IPS-NIHi11 (cell line): ENCODE results near the gene ADARB1.
"Not testable (repeated sequence)": the region's sequence is repeated elsewhere in the genome, so short reads cannot be mapped to it uniquely, and the experiment has no call there.

Source experiments
- DNase-seq: peaks from one replicate; pipeline ENCODE4 v3.0.0; 2012; ENCODE audit warnings: mixed read lengths, low spot score

ADARB1 gene

DNA sequence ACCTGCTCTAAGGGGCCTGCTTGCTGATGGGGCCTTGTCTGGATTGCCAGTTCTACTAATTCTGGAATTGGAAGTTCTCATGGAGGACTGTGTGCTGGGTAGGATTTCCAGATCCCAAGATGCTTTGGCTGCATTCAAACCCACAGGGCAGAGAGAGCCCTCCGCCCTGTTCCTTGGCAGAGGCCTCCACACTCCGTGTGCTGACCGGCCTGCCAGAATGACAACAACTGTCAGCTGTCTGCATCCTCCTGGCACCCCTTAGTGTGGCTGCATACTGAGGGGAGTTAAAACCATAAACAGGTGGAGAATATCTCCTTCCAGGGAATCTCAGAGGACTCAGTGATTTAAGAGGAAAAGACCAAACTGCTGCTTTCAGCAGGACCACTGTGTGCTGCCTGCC is 60.7 kb downstream of the ADARB1 start:
- DNase-seq: no peak

- DNase-seq: no peak
Measured at GRCh38 chr21:45135868-45136267, 61.5 kb downstream of the ADARB1 start.

GRCh38 chr21:45136500-45136899 is 62.1 kb downstream of the ADARB1 start:
- DNase-seq: no peak

- DNase-seq: peak; percentile 85
Measured at GRCh38 chr21:45136927-45137611, 62.7 kb downstream of the ADARB1 start.

DNA sequence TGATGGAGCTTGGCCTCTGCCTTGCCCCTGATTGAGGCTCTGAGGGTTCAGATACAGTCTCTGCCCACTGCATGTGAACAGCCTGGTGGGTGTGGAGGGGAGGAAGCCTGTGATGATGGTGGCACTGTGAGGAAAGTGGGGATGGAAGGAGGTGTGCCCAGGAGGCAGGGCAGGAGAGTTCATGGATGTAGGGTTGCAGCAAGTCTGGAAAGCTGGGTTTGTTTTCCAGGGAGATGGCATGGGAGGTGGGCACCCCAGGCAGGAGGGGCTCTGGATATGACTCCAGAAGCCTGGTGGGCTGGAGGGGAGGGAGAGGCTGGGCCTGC is 63.2 kb downstream of the ADARB1 start:
- no peak for DNase-seq

- peak; percentile 84 for DNase-seq
Measured at GRCh38 chr21:45138199-45139002, 64.0 kb downstream of the ADARB1 start.

- DNase-seq: not testable (repeated sequence)
Measured at GRCh38 chr21:45139003-45139360, 64.6 kb downstream of the ADARB1 start.

- DNase-seq: no peak
Measured at GRCh38 chr21:45139473-45139872, 65.1 kb downstream of the ADARB1 start.

- DNase-seq: peak; percentile 85
Measured at GRCh38 chr21:45140346-45140940, 66.1 kb downstream of the ADARB1 start.

GRCh38 chr21:45140944-45141343 is 66.6 kb downstream of the ADARB1 start:
- DNase-seq: not testable (repeated sequence)

DNA sequence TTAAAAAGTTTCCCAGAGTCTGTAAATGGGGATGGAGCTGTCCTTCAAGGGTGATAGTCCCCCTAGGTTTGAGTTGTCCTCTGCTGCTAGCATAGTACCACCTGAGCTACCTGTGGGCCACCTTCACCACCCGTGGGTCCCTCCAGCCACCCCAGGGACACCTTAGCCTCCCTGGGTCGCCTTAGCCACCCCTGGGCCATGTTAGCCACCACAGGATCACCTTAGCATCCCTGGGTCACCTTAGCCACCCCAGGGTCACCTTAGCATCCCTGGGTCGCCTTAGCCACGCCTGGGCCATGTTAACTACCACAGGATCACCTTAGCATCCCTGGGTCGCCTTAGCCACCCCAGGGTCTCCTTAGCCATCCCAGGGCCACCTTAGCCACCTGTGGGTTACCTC is 67.1 kb downstream of the ADARB1 start:
- DNase-seq: no peak

DNA sequence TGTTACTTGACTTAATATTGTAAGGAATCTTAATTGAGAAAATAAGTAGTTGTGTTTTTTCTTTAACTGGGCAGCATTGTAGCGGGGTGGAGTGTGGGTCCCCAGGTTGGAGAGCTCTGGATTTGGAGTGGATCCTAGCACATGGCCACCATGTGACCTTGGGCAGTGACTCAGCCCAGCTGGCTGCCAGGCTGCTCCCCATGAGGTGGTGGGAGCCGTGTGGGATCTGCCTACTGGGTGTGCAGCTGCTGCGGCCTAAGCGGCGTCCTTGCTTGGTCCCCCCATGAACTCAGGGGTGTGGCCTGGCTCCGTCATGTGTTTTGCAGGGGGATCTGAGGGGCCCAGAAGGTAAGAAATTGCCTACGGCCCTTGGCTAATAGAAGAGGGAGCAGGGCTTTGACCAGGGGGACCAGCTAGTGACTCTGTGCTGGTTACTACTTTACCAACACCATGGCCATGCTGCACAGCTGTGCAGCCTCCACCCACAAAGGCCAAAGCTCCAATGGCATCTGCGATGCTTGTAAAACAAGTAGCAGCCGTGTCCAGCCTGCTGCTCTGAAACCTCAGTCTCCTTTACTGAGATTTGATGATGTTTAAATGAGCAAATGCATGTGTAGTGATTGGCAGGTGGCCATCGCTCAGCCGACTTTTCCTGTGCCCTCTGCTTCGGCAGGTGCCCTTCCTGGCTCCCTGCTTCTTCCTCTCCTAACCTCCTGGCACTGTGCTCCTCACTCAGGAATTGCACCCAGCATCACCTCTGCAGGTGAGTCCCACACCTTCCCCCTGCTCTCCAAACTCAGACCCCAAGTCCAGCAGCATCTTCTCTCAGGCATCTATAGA is 68.3 kb downstream of the ADARB1 start:
- no peak for DNase-seq

DNA sequence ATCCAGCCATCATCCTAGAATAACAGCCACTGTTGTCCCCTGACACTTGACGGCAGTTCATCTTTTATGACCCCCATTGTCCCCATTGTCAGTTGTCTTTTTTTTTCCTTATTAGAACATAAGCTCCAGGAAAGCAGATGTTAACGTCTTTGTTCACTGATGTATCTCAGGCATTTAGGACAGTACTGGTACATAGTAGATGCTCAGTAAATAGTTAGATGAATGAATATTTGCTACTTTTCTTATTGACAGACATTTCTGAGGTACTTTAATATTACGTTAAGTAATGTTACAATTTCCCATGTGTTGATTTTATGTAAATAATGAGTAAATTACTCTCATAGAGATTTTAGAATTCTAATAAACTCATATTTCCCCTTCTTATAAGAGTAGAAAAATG is 69.5 kb downstream of the ADARB1 start:
- no peak for DNase-seq

DNA sequence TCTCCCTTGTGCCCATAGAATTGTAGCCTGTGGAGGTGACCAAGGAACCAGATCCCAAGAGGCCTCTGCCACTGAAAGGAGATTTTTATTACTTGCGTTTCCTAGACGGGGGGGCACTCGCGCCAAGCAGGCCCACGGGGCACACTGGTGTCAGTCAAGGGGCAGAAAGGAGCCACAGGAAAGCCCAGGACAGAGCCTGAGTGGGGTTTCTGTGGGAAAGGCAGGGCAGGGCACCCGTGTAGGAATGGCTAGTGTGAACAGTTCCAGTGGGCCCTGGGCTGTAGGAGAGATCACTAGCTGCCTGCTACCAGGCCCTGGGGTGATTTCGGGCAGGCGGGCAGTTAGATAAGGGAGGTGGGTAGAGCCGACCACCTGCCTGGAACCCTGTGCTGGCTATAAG is 70.8 kb downstream of the ADARB1 start:
- DNase-seq: no peak

DNA sequence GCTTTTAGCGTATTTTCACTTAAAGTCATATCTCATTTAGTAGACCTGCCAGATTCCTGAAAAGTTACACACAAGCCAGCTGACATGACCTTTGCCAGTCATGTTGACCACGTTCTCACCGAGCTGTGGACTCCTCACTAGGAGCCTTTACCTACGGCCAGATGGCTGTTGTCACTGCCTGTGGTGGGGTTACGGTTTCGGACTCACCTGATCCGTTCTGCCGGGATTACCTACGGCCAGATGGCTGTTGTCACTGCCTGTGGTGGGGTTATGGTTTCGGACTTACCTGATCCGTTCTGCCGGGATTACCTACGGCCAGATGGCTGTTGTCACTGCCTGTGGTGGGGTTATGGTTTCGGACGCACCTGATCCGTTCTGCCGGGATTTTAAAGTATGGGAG is 71.5 kb downstream of the ADARB1 start:
- not testable (repeated sequence) for DNase-seq

DNA sequence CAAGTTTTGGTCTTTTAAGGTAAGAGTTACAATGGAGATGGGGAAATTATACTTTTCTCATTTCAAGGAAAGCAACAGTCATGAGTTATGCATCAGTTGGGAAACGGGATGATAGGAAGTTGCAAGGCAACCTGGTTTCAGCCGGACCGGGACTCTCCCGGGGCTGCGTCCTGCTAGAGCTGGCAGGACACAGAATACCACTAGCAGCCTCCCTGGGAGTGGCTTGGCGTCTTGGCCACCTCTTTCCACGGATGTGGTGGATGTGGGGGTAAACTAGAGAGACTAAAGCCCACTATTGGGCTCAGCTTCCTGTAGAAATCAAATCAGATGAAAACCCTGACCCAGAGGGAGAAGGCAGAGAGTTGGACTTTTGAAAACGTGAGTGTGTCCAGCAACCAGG is 71.9 kb downstream of the ADARB1 start:
- DNase-seq: no peak

DNA sequence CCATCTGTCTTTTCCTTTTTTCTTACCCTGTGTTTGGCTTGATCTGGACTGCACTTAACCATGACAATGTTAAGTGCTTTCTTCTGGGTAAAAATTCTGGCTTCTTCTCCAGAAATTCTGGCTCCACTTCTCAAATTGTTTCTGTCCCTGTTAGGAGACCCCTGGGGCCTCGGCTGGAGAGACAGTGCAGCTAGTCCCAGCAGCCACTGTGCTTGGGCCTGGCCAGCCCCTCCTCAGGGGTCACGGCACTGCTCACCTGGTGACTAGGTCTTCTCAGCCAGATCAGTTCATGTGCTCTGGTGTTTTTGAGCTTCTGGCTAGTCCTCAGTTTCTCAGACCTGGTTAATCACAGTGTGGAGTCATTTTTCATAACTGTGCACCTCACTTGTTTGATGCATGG is 72.4 kb downstream of the ADARB1 start:
- no peak for DNase-seq

DNA sequence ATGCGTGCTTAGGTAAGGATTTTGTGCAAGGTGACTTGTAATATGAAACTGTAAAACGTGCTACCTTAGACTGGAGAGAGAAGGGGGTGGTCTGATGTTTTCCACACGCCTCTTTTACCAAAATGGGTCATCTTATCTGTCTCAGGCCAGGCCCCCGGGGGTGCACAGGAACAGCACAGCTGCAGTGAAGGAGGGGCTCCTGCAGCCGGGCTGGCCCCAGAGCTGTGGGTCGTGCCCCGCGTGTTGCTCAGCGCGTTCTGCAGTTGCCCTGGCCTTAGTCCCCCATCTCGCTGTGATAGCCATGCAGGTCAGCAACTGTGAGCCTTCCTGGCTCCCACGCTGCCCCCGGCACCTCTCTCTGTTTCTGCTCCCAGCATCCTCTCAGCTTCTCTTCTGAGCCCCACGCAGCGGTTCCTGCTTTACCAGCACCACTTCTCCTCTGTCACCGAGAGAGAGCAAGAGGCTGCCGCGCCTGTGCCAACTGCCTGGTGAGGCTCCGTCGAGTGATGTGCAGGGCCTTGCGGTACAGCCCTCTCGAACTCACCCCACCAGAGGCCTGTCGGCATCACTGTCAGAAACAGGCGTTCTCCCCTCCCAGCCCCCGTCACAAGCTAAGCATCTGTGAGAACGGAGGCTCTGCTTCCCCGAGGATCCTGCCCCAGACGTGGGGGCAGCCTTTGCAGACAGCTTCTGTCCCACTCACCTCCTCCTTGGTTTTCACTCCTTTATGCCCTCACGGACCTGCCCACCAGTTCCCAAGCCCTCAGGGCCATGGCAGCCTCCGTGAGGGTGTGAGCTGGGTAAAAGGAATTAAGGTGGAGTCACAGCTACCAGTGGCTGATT is 73.3 kb downstream of the ADARB1 start:
- no peak for DNase-seq

DNA sequence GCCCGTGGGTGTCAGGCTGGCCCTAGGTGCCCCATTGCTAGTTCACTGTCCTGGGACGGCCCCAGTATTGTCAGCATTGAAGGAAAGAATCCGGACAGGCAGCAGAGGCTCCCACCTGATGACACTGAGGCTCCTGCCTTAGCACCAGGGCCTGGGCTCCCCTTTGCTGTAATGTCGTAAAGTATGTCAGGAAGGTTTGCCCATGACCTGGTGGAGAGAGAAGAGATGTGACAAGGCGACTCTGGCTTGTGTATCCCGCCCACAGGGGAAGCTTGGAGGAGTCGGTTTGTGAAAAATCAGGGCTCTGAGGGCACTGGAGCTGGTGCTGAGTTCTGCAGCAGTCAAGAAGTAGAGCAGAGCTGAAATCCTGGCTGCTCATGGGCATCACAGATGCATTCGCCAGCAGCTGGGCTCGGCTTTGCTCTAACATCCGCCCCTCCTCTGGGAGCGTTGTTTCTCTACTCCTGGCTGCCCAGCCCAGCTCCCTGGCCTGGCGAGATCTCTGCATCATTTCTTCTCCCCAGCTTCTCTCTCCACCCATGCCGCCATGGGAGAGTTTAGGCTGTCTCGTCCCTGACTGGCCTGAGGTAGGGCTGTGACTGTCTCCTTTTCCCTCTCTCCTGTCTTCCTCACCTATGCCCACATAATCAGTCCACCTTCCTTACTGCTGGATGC is 74.1 kb downstream of the ADARB1 start:
- DNase-seq: no peak

- no peak for DNase-seq
Measured at GRCh38 chr21:45149021-45149420, 74.6 kb downstream of the ADARB1 start.

- DNase-seq: no peak
Measured at GRCh38 chr21:45150638-45151131, 76.3 kb downstream of the ADARB1 start.
